CD14-positive monocyte (primary cell): ENCODE measurements around the gene PCDH1. TPM values are rescaled to one million over a fixed set of nuclear protein-coding genes. Genes with fewer than 3 reads are reported as not detected.

ENCODE experiments used
- DNase-seq, 3 donors: peaks; one replicate each; pipeline ENCODE4 v3.0.0-alpha.2; 2011 to 2022
- H2AFZ ChIP-seq: 2 replicates; pipeline ENCODE4 v1.6.0; 2012; ENCODE audit warnings: mild to moderate bottlenecking, low read depth, low read length, inconsistent platforms; ENCODE audit not compliant: insufficient read depth, poor library complexity, severe bottlenecking
- H3K27ac ChIP-seq, 2 donors: 1 replicate in 1 of 2; 2 replicates in 1 of 2; pipeline ENCODE4 v1.5.1; 2012 to 2013; ENCODE audit warnings: low read length in 2 of 2, control low read depth in 1 of 2, inconsistent platforms in 1 of 2, low read depth in 1 of 2, mild to moderate bottlenecking in 1 of 2
- H3K27me3 ChIP-seq, 2 donors: one replicate each; pipeline versions ENCODE4 v1.6.0 to v1.6.1; 2011 to 2013; ENCODE audit warnings: low read length in 2 of 2; ENCODE audit not compliant: control insufficient read depth in 2 of 2, insufficient read depth in 2 of 2
- H3K36me3 ChIP-seq, 2 donors: replicated peaks in 1 of 2; 1 replicate in 1 of 2; 2 replicates in 1 of 2; pipeline versions ENCODE4 v1.5.1 to v1.6.1; 2012 to 2013; ENCODE audit warnings: low read length in 2 of 2, control low read depth in 1 of 2, inconsistent platforms in 1 of 2, mild to moderate bottlenecking in 1 of 2; ENCODE audit not compliant: insufficient read depth in 2 of 2, control insufficient read depth in 1 of 2
- H3K4me1 ChIP-seq, 2 donors: 1 replicate in 1 of 2; 2 replicates in 1 of 2; pipeline versions ENCODE4 v1.5.1 to v1.6.1; 2012 to 2013; ENCODE audit warnings: low read length in 2 of 2, control low read depth in 1 of 2, inconsistent platforms in 1 of 2, mild to moderate bottlenecking in 1 of 2, moderate library complexity in 1 of 2; ENCODE audit not compliant: insufficient read depth in 2 of 2, control insufficient read depth in 1 of 2
- H3K4me2 ChIP-seq: replicated peaks from 2 replicates; pipeline ENCODE3; 2012; ENCODE audit warnings: low read length, moderate library complexity, mild to moderate bottlenecking; ENCODE audit not compliant: poor library complexity, severe bottlenecking; ENCODE audit errors: extremely low read depth
- H3K4me3 ChIP-seq, 3 experiments: fragments of 200-600 bp in 1 of 3; sonication (generic) in 1 of 3; replicated peaks in 1 of 3; 1 replicate in 2 of 3; 2 replicates in 1 of 3; pipeline ENCODE4 v1.5.1; 2011 to 2013; ENCODE audit warnings: low read length in 3 of 3, mild to moderate bottlenecking in 3 of 3, control low read depth in 2 of 3, low read depth in 2 of 3, inconsistent platforms in 1 of 3, moderate library complexity in 1 of 3
- H3K79me2 ChIP-seq: 2 replicates; pipeline ENCODE4 v1.6.0; 2012; ENCODE audit warnings: mild to moderate bottlenecking, control low read depth, inconsistent platforms, low read length, moderate library complexity; ENCODE audit not compliant: insufficient read depth
- H3K9ac ChIP-seq: 2 replicates; pipeline ENCODE4 v1.6.0; 2017; ENCODE audit warnings: low read length, mild to moderate bottlenecking; ENCODE audit not compliant: insufficient read depth, poor library complexity, severe bottlenecking
- H3K9me3 ChIP-seq, 2 donors: replicated peaks in 1 of 2; 1 replicate in 1 of 2; 2 replicates in 1 of 2; pipeline versions ENCODE4 v1.5.1 to v1.6.1; 2012 to 2013; ENCODE audit warnings: low read length in 2 of 2, control low read depth in 1 of 2; ENCODE audit not compliant: control insufficient read depth in 1 of 2, insufficient read depth in 1 of 2
- H4K20me1 ChIP-seq: 2 replicates; pipeline ENCODE4 v1.6.0; 2012; ENCODE audit warnings: mild to moderate bottlenecking, low read length, control low read depth, moderate library complexity; ENCODE audit not compliant: insufficient read depth
- H3K27ac Mint-ChIP-seq, 7 donors: one replicate each; pipeline ENCODE4 v1.8.0; 2020; ENCODE audit warnings: mild to moderate bottlenecking in 7 of 7, mixed read lengths in 7 of 7, moderate library complexity in 6 of 7, inconsistent platforms in 2 of 7
- H3K27me3 Mint-ChIP-seq, 3 donors: one replicate each; pipeline ENCODE4 v1.8.0; 2021 to 2022; ENCODE audit warnings: low read depth in 3 of 3, mild to moderate bottlenecking in 3 of 3, mixed read lengths in 3 of 3, moderate library complexity in 3 of 3, inconsistent platforms in 1 of 3
- H3K36me3 Mint-ChIP-seq, 2 donors: one replicate each; pipeline ENCODE4 v1.8.0; 2020; ENCODE audit warnings: mixed read lengths in 2 of 2, inconsistent platforms in 1 of 2, mild to moderate bottlenecking in 1 of 2
- H3K4me1 Mint-ChIP-seq: one replicate; pipeline ENCODE4 v1.8.0; 2020; ENCODE audit warnings: mild to moderate bottlenecking, mixed read lengths
- H3K4me3 Mint-ChIP-seq, 2 donors: one replicate each; pipeline ENCODE4 v1.8.0; 2020; ENCODE audit warnings: mild to moderate bottlenecking in 2 of 2, mixed read lengths in 2 of 2, moderate library complexity in 1 of 2
- H3K9me3 Mint-ChIP-seq, 7 donors: one replicate each; pipeline ENCODE4 v1.8.0; 2020 to 2022; ENCODE audit warnings: mixed read lengths in 7 of 7, mild to moderate bottlenecking in 6 of 7, moderate library complexity in 6 of 7, inconsistent platforms in 2 of 7
- WGBS: methylation state at CpG from one replicate; pipeline ENCODE4 v1.1.5; 2013; ENCODE audit warnings: missing lambda C conversion rate; ENCODE audit not compliant: insufficient coverage; 5-methylcytosine and 5-hydroxymethylcytosine counted together
- intact Hi-C, 2 donors: fragments of 100-400 bp; cut with micrococcal nuclease; formaldehyde crosslinking; loops; one replicate each; pipeline versions ENCODE4 v1.15.0 to v1.15.1; 2023
- polyA plus RNA-seq, 3 donors: library from polyadenylated mRNA; depleted of rRNA in 1 of 3; unstranded in 2 of 3; stranded (reverse) in 1 of 3; fragments of 300-500 nt in 2 of 3; fragments of >200 nt in 1 of 3; fragmentation: Illumina TruSeq in 2 of 3; gene quantifications; 1 replicate in 2 of 3; 2 replicates in 1 of 3; pipeline ENCODE4 v1.2.3, GENCODE V29; 2012 to 2021
- TF ChIP-seq, protein P1 (sequence below): fragments of 200-600 bp; IDR thresholded peaks from one replicate; pipeline ENCODE4 v1.8.0; 2022; ENCODE audit warnings: antibody characterized with exemption, mild to moderate bottlenecking

PCDH1 gene
- polyA plus RNA-seq, 3 donors = not detected

DNA sequence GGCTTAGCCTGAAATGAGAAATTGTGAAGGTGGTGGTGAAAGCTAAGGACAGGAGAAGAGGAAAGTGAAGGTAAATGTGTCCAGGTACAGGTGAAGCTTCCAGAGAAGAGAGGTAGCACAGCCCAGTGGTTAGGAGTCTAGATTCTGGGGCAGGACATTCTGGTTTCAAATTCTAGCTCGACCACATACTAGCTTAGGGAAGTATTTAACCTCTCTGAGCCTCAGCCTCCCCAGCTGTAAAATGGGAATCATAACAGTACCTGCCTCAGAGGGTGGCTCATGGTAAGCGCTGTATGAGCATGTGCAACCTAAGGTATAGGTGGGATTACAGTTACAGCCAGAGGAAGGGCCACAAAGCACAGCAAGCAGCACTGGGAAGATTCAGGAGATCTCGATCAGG is 55.2 kb downstream of the PCDH1 start:
- Mint-ChIP-seq H3K27ac (no peak overlapping the region), H3K4me1 (no peaks in the 10 kb centered on the region), H3K4me3 (no peak overlapping the region), H3K27me3 (peaks cover 10 to 17% (median 17%) of the 10 kb centered on the region in 3 donors), H3K36me3 (no peaks in the 10 kb centered on the region), H3K9me3 (peaks cover 0 to 5% (median 0%) of the 10 kb centered on the region in 7 donors)
- Histone ChIP-seq H4K20me1 (no peaks in the 10 kb centered on the region), H3K4me1 (no peaks in the 10 kb centered on the region), H3K9ac (no peak overlapping the region), H3K4me2 (no peak overlapping the region), H3K79me2 (no peaks in the 10 kb centered on the region), H3K36me3 (no peaks in the 10 kb centered on the region), H3K4me3 (no peak overlapping the region), H3K27ac (no peak overlapping the region), H2AFZ (no peak overlapping the region), H3K27me3 (no peaks in the 10 kb centered on the region), H3K9me3 (no peaks in the 10 kb centered on the region)
- 89% methylated on average over 2 of the region's 3 CpGs for WGBS
- TF ChIP-seq, protein P1, sequence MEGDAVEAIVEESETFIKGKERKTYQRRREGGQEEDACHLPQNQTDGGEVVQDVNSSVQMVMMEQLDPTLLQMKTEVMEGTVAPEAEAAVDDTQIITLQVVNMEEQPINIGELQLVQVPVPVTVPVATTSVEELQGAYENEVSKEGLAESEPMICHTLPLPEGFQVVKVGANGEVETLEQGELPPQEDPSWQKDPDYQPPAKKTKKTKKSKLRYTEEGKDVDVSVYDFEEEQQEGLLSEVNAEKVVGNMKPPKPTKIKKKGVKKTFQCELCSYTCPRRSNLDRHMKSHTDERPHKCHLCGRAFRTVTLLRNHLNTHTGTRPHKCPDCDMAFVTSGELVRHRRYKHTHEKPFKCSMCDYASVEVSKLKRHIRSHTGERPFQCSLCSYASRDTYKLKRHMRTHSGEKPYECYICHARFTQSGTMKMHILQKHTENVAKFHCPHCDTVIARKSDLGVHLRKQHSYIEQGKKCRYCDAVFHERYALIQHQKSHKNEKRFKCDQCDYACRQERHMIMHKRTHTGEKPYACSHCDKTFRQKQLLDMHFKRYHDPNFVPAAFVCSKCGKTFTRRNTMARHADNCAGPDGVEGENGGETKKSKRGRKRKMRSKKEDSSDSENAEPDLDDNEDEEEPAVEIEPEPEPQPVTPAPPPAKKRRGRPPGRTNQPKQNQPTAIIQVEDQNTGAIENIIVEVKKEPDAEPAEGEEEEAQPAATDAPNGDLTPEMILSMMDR = no peak
- no peak for DNase-seq
- intact Hi-C loops = no loop called here

DNA sequence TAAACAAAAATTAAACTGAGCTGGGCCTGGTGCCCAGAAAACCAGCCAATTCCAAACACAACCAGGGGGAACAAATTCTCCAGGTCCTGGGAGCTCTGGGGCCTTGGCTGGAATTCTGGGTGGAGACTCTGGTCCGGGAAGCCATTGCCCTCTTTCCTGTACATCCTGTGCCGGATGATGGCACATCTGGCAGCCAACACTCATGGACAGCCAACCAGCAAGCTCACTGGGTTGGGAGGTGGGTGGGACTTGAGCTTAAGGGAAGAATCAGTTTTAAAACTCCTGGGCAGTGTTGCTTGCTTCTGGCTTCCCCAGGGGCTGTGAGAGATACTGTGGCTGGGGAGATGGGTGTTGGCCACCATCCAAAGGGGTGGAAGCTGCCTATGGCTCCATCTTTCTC is 56.1 kb downstream of the PCDH1 start:
- H3K9me3 ChIP-seq = no peaks in the 10 kb centered on the region
- H3K9ac ChIP-seq = no peak overlapping the region
- H2AFZ ChIP-seq = no peak overlapping the region
- H3K4me3 Mint-ChIP-seq = no peak overlapping the region
- H3K4me2 ChIP-seq = no peak overlapping the region
- H4K20me1 ChIP-seq = no peaks in the 10 kb centered on the region
- DNase-seq = no peak
- H3K27me3 Mint-ChIP-seq = peaks cover 12 to 18% (median 15%) of the 10 kb centered on the region in 3 donors
- 55% methylated on average over 2 of the region's 2 CpGs for WGBS
- TF ChIP-seq, protein P1 = no peak
- intact Hi-C loops = no loop called here
- H3K27me3 ChIP-seq = peaks cover 0 to 1% of the 10 kb centered on the region in 2 donors
- no peaks in the 10 kb centered on the region for H3K79me2 ChIP-seq
- H3K36me3 Mint-ChIP-seq = no peaks in the 10 kb centered on the region
- H3K9me3 Mint-ChIP-seq = peaks cover 0 to 5% (median 0%) of the 10 kb centered on the region in 7 donors
- H3K4me1 Mint-ChIP-seq = no peaks in the 10 kb centered on the region
- H3K4me3 ChIP-seq = no peak overlapping the region
- H3K4me1 ChIP-seq = no peaks in the 10 kb centered on the region
- no peaks in the 10 kb centered on the region for H3K36me3 ChIP-seq
- H3K27ac ChIP-seq = no peak overlapping the region
- H3K27ac Mint-ChIP-seq = no peak overlapping the region
